ENCODE data around the gene ZNF174.

Gene ZNF174

DNA sequence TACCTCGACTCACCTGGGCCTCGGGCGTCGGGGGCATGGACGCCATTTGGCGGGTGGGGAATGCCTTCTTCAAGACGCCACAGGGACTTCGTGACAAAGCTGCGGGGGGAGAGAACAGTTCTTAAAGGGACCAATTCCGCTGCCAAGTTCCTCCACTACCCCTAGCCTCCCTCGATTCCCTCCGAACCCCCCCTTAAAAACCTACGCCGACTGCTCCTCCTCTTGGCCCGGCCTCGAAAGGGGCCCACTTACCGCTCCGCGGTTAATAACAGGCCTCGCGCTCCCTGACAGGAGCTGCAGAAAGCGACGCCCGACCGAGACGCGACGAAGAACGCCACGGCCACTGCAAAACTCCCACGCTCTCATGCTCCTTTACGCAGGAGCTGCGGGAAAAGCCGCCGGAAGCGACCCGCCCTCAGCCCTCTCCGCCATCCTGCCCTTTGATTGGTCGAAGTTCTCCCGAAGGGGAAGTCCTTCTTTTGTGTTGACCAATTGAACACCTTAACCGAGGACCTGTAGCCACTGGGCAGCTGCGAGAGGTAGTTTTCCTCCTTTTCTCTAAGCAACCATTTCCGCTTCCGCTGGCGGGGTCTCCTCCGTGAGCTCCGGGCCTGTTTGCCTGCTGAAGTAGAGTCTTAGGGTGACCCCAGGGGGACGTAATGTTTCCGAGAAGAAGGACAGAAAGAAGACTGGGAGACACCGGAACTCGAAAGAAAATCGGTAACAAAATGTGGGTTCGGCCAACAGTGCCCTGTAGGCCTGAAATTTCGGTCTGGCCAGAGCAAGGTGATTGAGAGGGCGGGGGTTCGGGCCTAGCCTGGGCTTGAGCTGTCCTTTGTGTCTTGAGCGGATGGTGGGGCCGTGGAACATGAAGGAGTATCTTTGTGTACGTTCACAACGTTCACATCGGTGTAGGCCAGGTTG, 42.4 kb downstream of the ZNF174 start, which contains the start of the genes NAA60 and ZNF597:
NAA60 (plus strand) TSS at position 573 of the 924 bp plus-strand sequence. CDS start 32,548 bp downstream, outside the sequence.
ZNF597 (minus strand) TSS at position 397 of the 924 bp plus-strand sequence; CDS start at position 46, 351 bp downstream.
- DNase-seq (ENCODE audit: low read depth), result peak; percentile 80

DNA sequence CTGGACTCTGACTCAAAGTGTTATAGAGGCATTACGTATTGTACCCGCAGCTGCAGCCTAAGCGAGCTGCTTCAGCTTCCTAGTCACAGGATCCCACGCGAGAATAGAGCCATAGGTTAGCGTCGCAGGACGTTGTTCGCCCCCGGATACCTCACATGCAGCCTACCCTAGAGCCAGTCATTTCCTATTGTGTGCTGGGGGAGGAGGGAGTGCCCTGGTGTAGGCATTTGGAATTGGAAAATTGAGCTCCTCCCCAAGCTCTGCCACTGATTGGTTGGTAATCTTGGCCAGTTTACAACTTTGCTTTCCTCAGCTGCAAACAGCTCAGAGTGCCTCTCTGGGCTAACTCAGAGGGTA, 43.0 kb downstream of the ZNF174 start:
- DNase-seq (ENCODE audit: low read depth), result peak; percentile 59

DNA sequence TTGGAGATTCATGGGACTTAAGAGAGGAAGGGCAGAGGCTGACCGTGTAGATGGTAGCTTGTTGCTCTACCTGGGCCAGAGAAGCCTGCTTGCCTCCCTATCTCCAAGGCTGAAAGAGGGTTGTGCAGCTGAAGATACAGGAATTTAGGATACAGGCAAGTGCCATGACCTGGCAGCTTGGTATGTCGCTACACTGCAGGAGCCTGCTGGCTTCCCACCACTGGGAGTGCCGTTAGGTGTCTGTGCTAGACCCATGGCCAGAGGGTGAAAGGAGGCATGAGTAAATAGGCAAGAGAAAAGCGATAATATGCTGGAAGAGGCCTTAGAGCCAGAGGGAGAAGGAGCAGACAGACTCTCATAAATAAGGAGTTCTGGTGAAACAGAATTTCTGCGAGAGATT, 53.1 kb downstream of the ZNF174 start:
- DNase-seq (ENCODE audit: low read depth), result no peak

DNA sequence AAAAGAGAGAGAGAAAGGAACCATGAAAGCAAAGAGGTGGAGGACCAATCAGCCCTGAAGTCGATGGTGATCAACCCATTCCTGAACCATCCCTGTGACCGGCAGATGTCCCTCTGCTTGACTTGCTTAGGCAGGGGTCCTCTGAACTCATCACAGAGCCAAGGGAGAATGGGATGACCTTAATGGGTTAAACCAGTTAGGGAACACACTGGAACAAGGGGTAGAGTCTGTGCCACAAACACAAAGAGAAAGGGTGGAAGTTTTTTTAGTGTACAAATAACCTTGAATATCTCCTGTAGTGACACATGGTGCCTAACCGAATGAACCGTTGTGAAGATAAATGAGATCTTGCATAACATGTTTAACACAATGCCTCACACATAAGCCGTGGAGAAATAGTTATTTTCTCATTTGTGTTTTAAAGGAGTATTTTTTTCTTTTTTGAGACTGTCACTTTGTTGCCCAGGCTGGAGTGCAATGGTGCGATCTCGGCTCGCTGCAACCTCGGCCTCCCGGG, 53.7 kb downstream of the ZNF174 start:
- DNase-seq (ENCODE audit: low read depth), result no peak

DNA sequence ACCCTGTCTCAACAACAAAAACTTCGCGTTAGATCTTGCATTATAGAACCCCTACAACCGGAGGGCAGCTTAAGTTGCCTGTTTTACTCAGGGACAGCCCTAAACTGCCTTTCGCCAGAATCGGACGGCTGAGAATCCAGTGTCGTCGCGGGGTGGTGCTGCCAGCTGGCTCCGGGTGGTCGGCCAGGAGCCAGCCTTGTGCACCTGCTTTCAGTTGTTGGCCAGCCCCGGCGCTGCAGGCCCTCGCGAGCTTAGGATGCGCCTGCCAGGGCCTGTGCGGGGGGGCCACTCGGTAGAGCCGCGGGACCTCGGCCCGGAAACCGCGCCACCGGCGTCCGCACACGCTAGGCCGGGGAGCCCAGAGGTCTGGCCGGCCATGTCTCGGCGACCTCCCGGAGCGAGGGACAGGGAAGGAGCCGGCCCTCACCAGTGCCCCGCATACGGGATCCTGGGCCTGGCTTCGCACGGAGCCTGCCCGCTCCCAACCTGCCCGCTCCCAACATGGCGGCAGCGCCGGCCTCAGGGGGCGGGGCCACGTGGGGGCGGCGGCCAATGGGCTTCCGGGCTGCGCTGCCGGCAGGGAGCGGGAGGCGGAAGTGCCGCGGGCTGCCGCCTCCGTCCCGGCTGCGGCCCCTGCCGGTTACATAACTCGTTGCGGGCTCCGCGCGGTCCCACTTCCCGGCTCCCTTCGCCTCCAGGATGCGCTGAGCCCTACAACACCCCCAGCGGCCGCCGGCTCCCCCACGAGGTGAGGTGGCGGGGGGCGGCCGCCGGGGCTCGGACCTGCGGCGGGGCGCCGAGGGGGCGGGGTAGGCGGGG, 56.6 kb downstream of the ZNF174 start:
- DNase-seq (ENCODE audit: low read depth), result peak; percentile 75

DNA sequence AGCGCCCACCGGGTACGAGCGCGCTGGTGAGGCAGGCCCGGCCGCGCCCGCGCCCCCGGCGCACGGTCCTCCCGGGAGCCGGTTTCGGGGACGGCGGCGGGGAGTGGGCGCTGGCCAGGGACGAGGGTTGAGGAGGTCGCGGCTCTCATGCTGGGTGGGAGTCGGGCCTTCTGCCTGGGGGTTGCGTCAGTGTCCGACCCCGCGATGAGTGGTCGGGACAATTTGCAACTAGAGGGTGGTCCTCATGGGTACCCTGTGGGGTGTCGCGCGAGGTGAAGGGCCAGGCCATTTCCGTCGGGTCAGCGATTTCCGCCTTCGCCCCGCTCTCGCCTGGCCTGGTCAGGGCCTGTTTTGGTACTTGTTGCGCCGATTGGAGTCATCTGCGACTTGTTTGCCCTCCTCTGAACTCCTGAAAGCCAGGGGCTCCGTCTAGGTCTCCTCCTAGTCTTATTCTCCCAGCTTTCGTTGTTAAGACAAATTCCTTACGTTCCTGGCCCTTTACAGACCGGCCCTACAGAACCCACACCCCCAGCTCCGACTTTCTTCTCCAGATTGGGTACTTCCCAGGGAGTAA, 57.4 kb downstream of the ZNF174 start:
- DNase-seq (ENCODE audit: low read depth), result no peak

DNA sequence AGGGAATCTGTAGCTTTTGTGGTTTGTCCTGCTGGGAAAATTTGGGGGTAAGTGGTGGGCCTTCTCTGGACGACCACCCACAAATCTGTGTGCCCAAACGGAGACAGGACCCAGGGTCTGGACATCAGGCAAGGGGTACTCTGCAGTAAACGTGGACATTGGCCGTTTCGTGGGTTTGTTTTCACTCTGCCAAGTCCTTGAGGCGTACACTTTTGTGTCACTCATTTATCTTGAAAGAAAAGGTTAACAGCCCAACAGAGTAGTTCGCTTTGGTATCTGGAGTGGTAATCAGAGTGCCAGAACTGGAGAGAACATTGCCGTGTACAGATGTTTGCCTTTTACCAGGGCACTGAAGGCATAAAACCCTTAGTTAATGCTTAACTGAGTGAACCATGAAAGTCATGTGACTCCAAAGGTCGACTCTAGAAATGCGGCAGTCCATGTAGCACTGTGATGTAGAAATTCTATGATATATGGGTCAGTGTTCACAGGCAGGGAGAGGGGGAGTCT, 57.9 kb downstream of the ZNF174 start:
- no peak for DNase-seq (ENCODE audit: low read depth)

Data from GM04504 (cell line).